ENCODE measurements around the gene ZBTB48.
"Not testable (repeated sequence)": the region's sequence is repeated elsewhere in the genome, so short reads cannot be mapped to it uniquely, and the experiment has no call there.

The ZBTB48 gene

DNA sequence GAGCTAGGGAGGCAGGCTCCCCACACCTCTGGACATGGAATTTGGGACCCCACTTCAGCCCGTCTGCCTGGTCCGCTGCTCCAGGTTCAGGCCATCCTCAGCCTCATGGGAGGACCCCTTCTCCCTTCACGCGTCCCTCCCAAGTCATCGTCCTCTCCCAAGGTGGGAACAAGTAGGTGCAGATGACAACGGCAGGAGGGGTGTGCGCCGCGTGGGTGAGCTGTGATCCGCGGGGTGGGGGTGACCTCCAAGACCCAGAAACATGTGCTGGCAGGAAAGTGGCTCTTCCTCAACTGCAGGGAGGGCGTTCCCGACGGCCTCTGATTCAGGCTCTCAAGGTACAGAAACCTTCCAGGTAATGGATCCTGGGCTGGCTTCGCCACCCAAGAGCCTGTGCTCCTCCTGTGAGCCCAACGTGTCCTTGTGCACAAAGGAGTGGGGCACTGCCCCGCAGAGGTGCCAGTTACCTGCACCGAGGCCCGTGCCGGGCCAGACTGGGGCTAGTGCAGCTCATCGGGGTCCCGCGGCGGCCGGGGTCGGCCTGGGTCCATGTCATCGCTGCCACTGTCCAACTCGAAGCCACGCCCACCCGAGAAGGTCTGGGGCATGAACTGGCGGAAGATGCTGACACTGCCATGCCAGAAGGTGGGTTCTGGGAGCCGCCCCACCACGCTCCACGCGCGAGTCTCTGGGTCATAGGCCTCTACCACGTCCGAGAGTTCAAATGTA lies 13.2 kb downstream of the ZBTB48 start:
- DNase-seq = no peak

DNA sequence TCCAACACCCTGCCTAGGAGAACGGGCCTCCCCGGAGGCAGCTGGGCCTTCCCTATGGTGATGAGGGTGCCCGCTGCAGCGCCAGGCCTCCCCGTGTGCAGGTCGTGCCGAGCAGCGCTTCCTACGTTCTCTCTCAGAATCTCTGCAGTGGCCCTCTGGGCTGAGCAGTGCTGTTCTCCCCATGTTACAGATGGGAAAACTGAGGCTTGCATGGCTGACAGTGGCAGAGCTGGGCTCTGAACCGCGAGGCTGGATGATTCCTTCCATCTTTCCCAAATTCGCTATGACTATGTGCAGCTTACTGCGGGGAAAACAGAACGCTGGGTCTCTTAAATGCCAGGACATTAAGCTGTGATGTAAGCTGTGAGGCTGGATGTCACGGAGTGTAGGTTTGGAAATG lies 14.0 kb downstream of the ZBTB48 start:
- no peak for DNase-seq

DNA sequence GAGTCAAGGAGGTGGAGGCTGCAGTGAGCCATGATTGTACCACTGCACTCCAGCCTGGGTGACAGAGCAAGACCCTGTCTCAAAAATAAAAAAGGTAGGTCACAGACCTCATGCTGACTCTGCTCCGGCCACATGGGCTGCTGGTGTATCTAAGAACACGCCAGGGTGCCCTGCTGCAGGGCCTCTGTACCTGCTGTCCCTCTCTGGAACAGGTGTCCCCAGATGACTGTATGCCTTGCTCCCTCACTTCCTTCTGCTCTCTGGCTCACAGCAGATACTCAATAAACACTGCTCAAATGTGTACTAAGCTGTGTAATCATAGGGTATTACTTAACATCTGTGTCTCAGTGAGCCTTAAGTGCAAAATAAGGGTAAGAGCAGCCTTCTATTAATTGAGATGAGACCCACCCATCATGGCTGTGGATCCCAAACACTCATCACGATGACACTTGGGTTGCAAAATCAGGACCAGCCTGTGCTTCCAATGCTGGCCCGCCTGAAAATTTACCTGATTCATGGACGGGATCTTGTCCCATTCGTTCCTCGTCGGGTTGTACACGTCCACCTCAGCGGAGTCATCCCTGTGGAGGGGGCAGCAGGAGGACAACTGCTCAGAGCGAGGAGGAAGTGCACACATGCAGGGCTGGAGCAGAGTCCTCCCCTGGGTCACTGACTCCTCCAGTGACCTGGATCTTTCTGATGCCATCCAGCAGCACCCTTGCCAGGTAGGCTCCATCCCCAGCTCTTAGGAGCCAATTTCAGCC lies 15.4 kb downstream of the ZBTB48 start:
- no peak for DNase-seq

DNA sequence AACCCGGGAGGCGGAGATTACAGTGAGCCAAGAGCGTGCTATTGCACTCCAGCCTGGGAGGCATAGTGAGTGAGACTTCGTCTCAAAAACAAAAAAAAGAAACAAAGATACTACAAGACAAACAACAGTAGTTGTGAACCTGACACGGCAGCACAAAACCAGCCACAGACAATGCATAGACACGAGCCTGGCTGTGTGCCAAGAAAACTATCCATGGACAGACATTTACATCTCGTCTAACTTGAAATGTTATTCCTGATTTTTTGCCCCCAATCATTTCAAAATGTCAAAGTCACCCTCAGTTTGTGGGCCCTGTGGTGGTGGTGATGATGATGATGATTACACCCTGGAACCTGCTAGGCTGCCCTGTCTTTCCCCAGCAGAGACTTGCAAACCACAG lies 16.6 kb downstream of the ZBTB48 start:
- no peak for DNase-seq

DNA sequence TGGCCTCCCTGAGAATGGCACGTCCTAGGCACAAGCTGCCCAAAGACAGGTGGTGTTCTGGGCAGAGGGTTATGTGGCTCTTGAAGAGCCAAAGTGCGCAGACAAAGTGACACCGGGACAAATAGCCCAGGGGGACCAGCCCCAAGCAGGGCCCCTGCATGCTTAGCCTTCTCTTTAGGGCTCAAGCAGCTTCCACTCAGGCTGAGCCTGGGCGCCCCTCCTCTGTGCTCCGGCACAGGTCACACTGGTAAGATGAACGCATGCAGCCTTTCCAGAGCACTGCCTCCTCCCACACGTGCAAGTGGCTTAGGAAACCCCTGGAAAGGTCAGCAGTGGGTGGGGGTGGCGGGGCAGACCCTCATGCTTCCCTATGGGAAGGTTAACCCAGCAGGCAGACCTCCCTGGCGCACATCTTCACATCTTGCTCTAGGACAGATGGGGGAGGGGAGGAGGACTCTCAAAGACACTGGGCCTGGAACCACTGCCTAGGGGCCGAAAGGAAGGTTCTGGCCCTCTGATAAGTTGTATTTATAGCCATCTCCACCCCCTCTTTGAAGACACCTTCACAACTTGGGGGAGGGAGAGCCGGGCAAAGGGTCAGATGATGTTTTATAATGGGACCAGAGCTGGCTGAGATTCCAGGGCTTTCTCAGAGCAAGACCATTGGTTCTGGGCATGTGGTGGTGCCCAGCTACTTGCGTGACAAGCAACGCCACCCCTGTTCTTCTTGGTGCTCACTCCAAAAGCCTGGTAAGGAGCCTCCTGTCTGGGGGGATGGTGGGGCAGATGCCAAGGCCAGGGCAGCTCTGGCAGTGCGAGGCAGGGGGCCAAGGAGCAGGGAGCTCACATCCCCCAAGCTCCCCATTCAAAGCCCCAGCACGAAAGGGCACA lies 17.3 kb downstream of the ZBTB48 start:
- DNase-seq = no peak

DNA sequence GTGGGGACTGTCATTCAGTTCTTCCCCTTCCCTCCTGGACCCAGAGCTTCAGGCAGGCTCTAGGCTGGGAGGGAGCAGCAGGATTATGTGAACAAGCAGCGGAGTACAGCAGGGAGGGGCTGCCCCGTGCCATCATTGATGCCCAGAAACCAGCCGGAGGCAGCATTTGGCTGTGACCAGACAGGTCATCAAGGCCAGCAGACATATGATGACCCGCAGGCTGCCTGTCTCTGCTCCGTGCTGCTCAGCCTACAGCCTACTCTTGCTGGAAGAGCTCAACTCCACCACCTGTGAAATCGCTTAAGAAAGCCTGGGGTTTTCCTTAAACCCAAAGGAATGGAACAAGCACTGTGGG lies 18.0 kb downstream of the ZBTB48 start:
- no peak for DNase-seq

DNA sequence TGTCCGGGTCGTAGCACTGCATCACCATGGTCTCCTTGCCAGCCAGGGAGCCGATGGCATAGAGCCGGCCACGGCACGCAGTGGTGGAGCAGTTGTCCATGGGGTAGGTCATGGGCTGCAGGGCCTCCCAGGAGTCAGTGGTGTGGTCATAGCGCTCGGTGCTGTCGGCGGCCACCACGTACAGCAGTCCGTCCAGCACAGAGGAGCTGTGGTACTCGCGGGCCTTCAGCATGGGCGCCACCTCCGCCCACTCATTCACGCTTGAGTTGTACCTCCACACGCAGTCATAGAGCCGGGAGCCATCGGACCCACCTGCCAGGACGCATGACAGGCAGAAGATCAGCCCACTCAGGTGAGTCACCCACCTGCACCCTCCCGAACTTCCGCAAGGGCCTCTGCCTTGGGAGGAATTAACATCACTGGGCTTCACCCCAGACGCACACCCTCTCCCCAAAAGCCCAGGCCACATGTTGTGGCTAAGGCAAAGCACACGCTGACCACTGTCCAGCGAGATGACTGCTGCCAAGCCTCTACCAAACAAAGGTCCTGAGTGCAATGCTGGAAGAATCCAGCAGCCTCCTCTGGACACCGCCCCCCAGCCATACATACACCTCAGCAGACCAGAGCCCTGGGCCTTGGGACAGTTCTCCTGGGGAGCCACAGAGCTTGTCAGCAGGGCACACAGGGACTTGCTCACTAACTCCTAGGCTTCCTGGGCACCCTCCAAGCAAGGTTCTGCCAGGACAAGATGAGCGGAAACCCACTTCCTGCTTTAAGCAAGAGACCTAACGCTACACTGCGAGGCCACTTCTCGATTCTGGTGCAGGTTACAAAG lies 19.6 kb downstream of the ZBTB48 start:
- DNase-seq = peak; percentile 74

DNA sequence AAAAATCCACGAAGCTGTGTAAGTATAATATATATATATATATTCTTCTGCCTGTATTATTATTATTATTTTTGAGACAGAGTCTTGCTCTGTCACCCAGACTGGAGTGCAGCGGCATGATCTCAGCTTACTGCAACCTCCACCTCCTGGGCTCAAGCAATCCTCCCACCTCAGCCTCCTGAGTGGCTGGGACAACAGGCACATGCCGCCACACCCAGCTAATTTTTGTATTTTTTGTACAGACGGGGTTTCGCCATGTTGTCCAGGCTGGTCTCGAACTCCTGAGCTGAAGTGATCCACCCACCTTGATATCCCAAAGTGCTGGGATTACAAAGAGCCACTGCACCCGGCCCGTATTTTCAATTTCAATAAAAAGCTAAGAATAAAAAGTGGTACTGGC lies 20.2 kb downstream of the ZBTB48 start:
- not testable (repeated sequence) for DNase-seq

DNA sequence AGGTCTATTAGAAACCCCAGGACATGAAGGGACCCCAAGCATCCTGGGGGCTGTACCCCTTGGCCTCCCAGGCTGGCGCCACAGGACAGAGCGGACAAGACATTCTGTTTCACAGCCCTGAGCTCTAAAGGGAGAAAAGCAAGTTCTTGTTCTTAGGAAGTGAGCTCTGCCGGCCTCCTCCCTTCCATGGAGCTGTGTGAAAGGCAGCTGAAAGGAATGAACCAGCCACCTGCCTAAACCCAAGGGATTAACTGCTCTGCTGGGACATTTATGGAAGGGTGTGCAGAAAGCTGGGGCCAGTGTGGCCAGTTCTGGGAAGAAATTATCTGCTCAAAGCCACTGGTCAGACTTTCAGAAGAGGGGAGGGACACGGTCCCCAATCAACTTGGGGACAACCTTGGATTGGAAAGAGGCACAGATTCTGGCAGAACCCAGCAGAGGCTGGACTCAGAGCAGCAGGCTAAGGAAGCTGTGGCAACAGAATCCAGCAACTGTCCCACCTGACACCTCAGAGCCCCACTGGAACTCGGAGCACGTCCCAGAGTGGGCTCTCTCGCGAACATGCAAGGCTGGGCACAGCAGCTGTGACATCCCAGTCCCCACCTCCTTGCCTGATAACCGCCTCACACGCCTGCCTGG lies 20.7 kb downstream of the ZBTB48 start:
- DNase-seq = no peak

DNA sequence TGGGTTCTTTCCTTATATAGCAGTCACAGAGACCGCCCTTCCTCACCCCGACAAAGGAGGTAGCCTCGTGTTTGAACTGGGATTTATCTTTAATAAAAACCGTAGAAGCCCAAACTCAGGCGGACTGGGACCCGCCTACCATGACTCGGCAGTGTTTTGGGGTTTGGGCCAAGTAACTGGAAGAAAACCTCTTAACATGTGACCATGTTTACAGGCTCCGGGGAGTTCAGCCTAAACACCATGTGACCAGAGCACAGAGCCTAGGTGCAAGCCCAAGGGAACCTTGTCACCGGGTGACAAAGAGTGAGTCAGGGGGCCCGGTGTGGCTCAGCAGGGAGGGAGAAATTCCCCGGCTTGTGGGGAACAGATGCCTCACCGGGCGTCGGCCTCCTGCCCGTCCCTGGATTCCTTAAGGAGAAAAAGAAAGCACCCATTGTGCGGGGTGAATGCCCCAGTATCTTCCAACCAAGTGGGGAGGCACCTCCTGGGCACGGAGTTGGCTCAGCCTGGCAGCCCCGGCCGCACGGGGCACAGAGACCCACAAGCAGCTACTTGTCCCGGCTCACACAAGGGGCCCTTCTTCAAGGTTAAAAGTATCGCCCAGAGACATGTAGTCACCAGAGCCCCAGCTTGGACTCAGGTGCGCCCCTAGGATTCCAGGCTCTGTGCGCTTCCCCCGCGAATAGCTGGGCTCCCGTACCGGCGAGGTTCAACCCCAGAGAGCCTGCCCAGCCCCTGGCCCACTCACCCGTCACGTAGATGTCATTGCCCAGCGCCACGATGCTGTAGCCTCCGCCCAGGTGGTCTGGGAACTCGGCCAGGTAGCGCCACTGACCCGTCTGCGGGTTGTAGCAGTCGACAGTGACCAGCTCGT lies 21.5 kb downstream of the ZBTB48 start:
- DNase-seq = peak; percentile 81

DNA sequence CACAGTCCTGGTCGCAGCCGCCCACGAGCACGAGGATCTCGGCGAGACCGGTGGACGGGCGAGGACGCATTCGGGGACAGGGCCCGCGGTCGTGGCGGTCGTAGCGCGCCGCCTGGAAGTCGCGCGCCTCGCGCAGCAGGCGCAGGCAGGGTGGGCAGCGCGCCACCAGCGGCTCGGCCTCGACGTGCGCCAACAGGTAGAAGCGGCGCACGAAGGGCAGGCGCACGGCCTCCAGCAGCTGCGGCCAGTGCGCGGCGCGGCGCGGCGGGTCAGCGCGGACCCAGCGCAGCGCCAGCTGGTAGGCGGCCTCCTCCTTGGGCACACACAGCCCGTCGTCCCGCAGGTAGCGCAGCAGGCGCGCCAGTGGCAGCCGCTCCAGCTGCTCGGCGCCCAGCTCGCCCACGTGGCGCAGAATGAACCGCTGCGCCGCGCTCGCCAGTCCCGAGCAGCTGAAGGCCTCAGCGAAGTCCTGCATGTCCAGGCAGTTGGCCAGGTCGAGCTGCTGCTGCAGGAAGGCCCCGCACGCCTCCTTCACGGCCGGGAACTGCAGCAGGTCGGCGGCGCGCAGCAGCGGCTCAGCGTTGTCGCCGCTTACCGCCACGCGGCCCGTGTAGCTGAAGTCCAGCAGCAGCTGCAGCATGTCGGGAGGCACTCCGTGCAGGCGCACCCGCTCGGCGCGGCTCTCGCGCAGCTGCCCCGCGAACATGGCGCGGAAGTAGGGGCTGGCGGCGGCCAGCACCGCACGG lies 22.3 kb downstream of the ZBTB48 start:
- peak; percentile 38 for DNase-seq

DNA sequence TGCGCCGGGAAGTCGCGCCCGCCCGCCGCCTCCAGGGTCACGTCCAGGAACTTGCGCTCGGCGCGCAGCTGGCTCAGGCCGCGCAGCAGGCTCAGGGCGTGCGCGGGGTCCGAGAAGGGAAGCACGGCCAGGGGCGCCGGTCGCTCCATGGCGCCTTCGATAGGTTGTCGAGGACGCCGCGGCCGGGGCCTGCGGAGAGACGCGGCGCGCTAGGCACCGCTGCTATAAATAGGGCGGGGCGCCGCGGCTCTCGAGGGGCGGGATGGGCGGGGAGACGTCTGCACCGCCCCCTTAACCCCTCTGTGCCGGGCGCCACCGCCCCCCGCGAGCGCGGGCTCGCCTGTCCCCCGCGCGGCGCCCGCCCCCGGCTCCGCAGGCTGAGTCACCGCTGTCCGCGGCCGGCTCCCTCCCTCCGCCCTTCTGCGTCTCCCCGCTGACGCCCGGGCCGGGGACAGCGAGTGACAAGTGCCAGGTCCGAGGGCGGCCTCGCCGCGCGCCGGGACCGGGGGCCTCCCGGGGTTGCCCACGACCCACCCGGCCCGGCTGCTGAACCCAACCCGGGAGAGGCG lies 23.0 kb downstream of the ZBTB48 start, which contains the start of gene KLHL21:
TSS of gene KLHL21 (minus strand) at position 201 of the 569 bp plus-strand sequence. CDS start at position 149, 52 bp downstream.
- peak; percentile 92 for DNase-seq

DNA sequence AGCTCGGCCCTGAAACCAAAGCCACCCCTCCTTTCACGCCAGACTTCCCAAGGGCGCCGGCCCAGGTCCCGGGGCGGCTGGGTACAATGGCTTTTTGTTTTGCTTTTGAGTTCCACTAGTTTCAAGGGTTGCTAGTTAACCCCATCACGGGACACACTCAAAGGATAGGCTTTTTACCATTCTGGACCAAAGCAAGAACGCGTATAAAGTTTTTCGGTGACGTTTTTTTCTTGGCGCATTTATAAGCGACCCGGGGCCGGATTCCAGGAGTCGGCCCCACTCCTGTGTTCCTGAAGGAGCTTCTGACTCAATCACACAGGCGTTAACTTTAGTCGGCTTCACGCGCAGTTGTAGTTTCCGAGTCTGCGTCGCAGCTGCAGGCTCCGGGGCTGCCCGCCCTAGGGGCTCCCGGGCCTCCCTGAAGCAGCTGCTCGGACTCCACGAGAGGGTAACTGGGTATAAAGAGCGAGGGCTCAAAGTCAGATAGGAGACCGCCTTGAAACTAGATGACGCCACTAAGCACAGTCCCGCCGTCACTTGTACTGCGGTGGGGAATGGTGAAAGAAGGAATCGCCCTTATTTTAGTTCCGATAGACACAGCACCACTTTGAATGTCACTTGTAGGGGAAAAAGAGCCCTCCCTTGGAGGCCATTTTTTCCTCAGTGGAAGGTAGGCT lies 23.6 kb downstream of the ZBTB48 start:
- peak; percentile 49 for DNase-seq

DNA sequence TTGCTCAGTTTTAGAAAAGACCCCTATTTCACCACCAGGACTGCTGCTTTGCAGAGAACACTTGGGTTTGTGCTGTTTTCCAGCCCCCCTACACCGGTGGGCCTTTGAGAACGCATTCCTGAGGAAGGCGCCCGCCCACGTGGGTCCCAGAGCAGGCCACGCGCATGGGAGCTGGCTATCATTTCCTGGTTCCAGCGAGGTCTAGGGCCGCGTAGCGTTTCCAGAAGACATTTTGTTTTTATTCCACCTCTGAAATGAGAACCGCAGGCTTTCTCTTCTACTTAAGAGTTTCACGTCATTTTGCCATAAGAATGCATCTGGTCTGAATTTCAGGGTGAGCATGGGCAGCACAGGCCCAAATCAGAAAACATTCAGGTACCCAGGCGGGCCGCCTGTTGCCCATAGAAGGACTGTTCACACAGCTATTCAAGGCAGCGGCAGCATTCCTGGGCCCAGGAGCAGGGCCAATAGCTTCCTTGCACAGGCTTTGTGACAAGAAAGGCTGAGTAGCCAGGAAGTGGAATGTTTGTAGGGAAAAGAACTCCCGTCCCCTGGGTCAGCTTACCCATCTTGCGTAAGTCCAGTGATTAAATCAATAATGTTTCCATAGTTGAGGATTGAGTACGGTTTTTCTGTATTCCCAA lies 24.2 kb downstream of the ZBTB48 start:
- no peak for DNase-seq

DNA sequence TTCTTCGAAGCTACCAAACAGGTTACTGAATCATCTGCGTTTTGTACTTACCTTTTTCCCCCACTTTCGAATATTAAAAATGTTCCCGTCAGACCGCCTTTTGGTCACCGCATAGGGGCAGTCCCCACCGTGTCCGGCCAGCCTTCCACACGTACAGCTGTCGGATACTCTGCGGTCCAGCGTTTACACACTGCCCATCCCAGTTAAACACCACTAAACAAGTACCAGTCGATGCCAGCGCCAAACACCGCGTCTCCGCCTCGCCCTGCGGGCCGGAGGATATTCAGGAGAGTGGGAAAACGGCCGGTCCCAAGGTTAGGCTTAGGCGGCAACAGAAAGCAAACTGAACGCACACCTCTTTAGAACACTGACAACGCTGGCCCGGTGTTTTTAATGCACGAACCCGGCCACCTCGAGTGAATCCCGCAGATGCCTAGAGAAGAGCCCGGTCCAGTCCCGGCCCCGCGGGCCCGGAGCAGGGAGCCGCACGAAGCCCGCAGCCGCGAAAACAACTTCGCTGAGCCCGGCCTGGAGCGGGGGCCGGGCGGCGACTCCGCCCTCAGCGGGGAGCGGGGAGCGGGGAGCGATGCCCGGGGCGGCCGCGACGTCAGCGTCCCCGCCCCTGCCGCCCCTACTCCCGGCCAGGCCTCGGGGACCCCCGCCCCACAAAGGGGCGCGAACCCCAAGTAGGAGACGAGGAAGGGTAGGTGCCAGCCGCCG lies 33.0 kb downstream of the ZBTB48 start:
- no peak for DNase-seq

DNA sequence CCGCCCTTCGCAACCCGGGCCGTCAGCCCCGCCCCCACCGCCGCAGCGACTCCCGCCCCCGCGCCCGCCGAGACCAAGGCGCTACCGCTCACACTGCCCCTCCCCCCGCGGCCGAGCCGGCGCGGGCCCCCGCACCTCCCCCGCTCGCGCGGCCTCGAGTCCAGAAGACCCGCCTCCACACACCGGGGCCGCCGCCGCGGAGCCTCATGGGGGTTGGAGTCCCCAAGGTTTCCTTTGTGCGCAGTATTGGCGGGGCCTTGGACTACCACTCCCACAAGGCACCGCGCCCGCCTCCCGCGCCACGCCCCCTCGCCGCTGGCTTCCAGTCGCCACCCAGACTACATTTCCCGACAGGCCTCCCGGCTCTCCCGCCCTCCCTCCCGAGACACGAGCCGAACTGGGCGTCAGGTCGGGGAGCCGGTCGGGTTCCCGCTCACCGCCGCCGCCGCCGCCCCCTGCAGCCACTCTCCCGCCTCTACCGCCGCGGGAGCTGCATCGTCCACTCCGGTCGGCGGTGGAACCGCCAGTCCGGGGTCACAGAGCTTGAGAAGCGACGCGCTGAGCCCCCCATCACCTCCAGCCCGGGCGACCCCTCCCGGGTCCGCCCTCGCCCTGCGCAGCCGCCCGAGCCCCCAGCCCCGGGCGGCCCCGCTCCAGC lies 33.7 kb downstream of the ZBTB48 start, which contains the start of gene PHF13:
TSS of gene PHF13 (plus strand) at position 371 of the 658 bp plus-strand sequence. CDS start 336 bp downstream, outside the sequence.
- peak; percentile 100 for DNase-seq
